ENCODE data around the gene CRYZL1. TPM values are rescaled to one million over a fixed set of nuclear protein-coding genes. Genes with fewer than 3 reads are reported as not detected.
A peak's percentile ranks its signal among the peaks of the same experiment; 100 is the strongest.

The CRYZL1 gene
- total RNA-seq, 1 donor from 2014 or later, result 22.3 TPM

DNA sequence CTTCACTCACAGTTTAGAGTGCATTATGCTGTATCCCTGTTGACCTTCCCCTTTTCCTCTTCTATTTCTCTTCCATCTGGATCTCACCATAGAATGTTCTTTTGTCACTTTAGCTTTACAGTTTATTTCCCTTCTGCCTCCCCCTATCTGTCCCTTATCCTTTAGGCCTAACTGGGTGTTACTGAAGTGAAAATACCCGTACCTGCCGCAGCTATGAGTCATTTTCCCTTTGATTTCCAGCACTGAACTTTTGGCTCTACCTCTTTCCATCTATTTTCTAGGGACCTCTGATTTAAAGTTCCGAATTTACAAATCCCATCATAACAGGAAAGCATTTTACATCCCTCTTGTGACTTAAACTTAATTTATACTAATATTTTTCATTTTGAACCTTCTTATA lies 20.5 kb upstream of the CRYZL1 start:
- no peak for DNase-seq (ENCODE audit: extremely low read depth, low read depth, low spot score)

DNA sequence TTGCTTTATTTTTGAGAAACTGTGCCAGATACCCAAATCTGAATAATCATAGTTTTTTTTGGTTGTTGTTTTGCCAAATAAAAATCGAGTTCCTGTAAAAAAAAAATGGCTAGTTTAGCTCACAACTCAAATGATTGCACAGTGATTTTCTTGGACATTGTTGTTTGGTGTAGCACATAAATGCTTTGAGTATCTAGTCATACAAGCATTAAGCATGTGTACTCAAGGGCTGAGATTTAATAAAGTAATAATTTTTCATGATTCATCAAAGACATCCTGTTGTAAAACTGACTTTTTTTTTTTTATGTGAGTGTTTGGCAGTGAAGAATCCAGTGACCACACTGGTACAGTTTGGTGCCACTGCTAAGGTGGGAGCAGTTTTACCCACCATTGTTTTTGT lies 19.6 kb upstream of the CRYZL1 start:
- no peak for DNase-seq (ENCODE audit: extremely low read depth, low read depth, low spot score)

DNA sequence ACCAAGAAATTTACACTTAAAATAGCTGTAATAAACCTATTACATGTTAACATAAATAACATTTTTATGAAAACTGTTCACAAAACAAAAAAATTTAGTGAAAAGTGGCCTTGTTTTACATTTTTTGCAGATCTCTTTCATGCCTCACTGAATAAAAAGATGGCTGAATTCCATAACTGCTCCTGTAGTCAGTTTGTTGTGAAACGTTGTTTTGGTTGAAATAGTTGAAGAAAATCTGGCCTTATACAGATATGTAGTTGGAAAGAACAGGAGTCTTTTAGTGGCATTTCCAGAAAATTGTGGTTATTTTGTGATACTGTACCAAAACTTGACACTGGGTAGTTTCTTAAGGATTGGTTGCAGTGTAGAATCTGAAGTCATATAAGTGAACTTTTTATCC lies 18.9 kb upstream of the CRYZL1 start:
- DNase-seq (ENCODE audit: extremely low read depth, low read depth, low spot score), result no peak

DNA sequence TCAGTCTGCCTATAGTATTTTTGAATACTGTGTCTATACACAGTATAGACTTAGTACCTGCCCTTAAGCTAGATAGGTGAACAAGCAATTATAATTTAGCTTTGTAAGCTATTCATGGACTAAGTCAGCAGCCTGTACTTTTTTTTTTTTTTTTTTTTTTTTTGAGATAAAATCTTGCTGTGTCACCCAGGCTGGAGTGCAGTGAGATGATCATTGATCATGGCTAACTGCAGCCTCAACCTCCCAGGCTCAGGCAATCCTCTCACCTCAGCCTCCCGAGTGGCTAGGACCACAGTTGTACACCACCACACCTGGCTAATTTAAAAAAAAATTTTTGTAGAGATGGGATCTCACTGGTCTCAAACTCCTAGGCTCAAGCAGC lies 18.0 kb upstream of the CRYZL1 start:
- DNase-seq (ENCODE audit: extremely low read depth, low read depth, low spot score), result no peak

DNA sequence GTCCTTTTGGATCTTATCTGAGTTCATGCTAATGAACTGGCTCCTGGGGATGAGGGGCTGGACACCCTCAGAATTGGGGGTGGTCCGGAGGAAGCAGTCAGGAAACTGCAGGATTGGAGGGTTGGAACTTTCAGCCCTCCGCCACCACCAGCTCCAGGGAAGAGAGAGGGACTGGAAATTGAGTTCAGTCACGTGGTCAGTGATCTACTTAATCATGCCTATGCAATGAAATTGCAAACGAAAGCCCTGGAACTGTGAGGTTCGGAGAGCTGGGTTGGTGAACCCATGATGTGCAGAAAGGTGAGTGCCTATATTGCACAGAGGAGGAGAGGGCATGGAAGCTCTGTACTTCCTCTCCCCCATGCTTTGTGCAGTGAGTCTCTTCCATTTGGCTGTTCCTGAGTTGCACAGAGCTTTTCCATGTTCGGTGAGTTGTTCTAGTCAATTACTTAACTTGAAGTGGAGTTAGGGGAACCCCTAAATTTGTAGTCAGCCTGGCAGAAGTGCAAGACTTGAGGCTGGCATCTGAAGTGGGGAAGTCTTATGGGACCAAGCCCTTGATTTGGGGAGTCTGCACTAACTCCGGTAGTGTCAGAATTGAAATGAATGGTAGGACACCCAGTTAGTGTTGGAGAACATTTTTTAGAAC lies 17.5 kb upstream of the CRYZL1 start:
- no peak for DNase-seq (ENCODE audit: extremely low read depth, low read depth, low spot score)

DNA sequence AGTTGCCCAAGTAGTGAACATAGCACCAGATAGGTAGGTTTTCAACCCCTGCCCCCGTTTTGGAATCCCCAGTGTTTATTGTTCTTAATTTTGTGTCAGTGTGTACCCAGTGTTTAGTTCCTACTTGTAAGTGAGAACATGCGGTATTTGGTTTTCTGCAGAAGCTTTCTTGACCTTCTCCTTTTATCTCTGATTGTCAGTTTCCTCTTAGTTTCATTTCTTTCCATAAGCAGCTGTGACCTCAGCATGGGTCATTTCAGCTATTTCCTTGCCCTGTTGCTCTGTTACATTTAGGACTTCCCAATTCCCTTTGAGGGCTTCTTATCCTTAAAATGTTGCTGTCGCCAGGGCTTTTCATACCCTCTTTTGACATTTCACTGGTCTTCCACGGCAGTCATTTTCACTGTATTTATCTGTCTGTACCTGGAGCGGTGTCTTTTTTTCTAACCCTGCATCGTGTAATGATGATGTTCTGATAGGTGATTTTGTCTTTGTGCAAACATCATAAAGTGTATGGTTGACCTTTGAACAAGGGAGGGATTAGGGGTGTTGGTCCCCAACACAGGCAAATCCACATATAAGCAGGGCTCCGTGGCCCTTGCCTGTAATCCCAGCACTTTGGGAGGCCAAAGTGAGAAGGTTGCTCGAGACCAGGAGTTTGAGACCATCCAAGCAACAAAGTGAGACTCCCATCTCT lies 15.7 kb upstream of the CRYZL1 start:
- no peak for DNase-seq (ENCODE audit: extremely low read depth, low read depth, low spot score)

DNA sequence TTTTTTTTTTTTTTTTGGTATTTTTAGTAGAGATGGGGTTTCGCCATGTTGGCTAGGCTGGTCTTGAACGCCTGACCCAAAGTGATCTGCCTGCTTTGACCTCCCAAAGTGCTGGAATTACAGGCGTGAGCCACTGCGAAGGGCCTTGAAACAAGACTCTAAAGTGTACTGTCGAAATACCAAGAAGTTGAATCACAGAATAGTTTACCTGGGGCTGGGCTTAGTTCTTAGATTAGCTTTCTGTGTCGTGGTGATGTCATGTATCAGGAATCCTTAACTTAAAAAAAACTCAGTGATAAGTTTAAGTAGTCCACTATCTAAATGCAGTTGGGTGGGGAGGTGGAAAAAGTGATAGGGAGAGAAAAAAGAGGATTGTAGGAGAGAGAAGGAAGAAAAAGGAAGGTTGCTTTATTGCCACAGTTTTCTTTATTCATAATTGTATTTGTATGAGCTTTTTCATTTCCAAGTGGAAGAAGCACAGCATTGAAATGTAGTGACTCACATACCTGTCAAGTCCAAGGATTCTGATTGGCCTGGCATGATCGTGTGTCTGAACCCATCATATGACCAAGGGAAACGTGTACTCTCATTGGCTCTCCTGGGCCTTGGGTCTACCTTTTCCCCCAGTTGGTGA lies 14.2 kb upstream of the CRYZL1 start:
- peak; percentile 86 for DNase-seq (ENCODE audit: extremely low read depth, low read depth, low spot score)

DNA sequence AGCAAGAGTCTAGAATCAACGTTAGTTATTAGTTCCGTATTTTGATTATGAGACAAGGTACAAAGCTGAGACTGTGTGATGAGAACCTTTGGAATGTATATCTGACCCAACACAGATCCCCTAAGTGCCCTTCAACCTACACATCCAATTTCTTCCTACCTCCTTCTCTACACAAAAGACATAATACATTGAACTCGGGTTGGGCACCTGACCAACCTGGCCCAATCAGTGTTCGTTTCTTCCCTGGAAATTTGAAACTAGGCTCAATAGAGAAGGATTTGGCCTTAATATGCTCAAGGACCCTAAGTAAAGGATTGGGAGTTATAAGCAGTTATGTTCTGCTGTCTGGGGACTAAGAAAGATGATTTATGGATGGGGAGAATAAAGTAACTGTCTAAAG lies 12.9 kb upstream of the CRYZL1 start:
- DNase-seq (ENCODE audit: extremely low read depth, low read depth, low spot score), result no peak

DNA sequence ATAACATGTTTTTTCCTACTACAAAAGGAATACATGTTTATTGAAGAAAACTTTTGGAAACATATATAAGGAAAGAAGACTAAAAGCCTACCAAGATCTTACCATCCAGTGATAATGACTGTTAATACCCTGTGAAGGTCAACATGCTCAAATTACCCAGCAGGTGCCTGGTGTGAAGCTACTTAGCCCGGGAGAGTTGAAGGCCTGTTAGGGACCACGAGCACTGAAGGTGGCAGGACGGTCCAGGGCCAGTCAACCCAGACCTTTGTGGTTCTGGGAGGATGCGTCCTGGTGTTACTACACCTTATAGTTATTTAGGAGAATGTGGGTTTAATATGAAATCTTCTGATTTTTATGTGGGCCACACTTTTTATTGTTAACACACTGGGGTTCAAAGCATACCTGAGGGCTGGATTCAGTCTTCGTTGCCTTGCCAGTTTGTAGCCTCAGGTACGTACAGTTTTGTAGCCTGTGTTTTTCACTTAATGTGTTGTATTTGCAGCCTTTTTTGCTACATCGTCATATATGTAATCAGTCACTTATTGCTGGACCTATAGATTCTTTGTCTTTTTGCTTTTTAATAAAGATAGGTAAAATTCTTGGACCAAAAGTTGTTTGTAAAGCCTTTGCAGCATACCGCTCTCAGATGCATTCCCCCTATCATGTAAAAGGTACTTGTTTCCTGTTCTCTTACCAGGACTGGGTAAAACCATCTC lies 10.6 kb upstream of the CRYZL1 start:
- no peak for DNase-seq (ENCODE audit: extremely low read depth, low read depth, low spot score)

DNA sequence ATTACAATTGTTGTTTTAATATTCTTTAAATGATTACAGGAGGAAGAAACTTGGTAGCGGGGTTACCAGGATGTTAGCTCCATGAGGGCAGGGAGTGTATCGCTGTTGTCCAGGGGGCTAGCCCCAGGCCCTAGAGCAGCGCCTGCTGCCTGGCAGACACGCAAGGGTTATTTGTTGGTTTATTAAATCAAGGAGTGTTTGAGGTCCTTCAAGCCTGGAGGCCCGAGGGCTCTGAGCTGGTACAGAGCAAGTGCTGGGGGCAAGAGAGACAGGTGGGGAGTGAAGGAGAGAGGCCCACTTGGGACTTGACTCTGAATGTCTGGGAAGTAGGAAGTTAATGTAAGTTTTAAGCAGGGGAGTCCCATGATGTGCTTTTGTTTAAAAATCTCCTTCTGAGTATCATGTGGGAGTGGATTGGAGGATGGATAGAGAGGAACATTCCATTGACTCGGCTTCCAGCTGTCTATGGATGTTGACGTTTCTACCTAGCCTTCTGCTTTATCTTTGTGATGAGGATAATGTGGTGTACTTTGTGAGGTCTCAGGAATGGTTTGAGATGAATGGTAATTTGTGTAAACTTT lies 9.5 kb upstream of the CRYZL1 start:
- DNase-seq (ENCODE audit: extremely low read depth, low read depth, low spot score), result no peak

DNA sequence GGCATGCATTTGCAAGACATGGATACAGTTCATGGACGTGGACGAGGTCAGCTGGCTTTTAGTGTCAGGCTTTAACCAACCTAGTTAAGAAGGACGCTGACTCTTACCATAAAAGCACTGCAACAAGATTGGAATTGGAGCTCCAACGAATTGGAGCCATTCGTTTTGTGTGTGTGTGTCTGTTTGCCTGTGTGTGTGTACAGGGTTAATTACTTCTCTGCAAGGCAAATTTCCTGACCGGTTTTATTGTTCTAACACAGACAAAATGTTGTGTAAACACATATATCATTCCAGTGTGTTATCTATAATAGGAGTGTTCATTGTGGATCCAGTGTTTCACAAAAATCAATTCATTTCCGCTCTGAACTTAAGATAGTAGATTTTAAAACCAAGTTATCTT lies 8.7 kb upstream of the CRYZL1 start:
- no peak for DNase-seq (ENCODE audit: extremely low read depth, low read depth, low spot score)

DNA sequence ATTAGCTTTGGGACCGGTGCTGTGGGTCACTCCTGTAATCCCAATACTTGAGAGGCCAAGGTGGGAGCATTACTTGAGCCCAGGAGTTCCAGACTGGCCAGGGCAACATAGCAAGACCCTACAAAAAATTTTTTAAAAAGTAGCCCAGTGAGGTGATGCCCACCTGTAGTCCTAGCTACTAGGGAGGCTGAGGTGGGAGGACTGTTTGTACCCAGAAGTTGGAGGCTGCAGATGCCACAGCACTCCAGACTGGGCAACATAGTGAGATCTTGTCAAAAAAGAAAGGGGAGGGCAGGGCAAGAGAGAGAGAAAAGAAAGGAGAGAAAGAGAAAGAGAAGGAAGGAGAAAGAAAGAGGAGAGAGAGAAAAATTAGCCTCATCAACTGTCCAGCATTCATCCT lies 7.0 kb upstream of the CRYZL1 start:
- no peak for DNase-seq (ENCODE audit: extremely low read depth, low read depth, low spot score)

DNA sequence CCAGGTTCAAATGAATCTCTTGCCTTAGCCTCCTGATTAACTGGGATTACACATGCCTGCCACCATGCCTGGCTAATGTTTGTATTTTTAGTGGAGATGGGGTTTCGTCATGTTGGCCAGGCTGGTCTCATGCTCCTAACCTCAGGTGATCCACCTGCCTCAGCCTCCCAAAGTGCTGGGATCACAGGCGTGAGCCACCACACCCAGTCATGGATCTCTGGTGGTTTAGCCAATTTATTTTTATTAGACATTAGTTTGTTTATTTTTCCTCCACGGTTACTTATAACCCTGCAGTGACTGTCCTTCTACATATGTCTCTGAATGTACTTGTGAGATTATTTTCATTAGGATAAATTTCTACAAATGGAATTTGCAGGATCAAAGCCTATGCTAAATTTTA lies 6.0 kb upstream of the CRYZL1 start:
- no peak for DNase-seq (ENCODE audit: extremely low read depth, low read depth, low spot score)

DNA sequence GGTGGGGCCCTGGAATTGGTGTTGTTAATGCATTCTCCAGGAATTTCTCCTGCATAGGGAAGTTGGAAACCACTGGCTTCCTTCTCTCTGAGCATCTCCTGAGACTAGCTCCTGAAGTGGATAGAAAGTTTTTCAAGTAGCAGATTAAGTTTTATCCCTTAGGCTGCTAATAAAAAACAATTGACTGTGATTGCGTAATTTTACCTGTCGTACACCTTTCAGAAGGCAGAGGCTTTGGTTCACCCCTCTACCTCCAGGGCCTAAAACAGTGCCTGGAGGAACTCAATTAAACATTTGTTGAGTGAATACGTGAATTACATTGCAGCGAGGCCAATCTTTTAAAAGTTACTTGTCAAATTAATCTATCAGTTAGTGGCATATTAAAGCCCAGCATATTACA lies 4.2 kb upstream of the CRYZL1 start:
- DNase-seq (ENCODE audit: extremely low read depth, low read depth, low spot score), result no peak

DNA sequence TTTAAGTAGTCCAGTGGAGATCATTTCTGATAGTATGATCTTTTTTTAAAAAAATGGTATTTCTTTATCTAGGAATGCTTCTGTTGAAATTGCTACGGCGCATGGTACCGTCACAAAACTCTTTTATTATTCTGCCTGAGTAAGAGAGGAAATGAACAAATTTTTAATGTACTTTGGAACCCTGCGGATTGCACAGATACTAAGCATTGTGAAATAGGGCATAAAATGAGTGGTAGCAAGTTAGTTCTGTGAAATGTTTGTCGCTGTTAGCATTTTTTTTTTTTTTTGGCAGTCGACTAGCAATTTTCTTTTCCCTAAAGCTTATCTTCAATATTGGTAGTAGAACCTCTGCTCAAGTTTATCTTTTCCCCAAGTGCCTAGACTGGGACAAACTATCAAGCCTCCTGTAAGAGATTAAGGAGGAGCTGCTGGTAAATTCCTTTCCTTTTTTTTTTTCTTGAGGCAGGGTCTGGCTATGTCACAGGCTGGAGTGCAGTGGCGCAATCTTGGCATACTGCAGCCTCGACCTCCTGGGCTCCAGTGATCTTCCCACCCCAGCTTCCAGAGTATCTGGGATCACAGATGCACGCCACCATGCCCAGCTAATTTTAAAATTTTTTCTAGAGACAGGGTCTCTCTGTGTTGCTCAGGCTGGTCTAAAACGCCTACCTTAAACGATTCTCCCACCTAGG lies 3.0 kb upstream of the CRYZL1 start:
- DNase-seq (ENCODE audit: extremely low read depth, low read depth, low spot score), result no peak

DNA sequence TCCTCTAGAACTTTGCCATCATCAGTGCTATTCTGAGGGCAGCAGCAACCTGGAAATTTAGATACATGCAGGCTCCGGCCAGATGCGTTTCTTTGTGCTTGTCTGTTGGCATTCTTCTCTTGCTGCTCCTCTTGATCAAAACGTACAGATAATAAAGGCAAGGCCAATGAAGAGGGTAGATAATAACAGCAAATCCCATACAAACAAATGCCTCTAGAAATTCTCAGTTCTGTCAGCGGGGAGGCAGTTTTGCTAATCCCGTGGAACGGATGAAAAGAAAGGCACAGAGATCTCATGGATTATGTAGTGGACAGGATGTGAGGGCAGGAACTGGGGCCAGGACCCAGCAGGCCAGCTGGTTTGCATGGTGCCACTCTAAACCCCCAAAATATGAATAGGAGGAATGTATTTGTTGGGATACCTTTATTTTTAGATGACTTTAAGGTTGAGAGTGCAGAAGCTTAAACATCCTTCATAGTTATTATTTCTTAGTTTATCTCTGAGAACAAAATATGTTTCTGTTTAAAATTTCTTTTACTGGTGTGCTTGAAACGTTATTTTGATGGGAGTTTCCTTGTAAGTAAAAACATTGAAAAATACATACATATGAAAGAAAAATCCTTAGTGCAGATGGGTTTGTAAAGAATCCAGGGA lies 2.2 kb upstream of the CRYZL1 start:
- no peak for DNase-seq (ENCODE audit: extremely low read depth, low read depth, low spot score)

DNA sequence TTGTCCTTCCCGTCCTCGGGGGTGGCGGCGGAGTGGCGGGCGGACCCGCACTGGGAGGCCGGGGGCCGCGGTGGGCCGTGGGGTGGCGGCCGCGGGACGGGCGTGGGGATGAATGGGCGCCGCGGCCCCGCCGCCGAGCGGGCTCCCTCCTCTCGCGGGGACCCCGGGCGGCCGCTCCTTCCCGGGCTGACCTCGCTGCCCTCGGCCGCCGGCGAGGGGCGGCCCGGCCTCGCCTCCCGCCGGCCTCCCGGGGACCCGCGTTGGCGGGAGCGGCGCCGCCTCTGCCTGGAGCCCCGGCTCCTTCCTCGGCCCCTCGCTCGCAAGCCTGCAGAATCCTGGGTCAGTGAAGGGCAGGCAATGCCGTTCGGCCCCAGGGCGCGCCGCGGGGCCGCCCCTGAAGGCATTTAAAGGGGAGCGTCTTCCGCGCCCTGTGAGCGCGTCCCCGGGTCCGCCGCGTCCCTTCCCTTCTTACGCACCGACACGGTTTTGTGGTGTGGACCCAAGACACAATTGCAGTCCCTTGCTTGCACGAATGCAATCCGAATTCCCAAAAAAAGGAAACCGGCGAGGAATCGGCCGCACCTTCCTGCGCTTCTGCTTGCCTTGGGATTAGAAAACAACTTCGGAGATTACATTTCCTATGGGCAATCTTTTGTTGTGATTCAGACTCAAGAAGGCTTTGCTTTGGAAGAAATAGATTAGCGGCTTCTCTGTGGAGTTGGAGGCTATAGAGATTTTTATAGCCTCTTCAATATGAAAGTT lies 1.5 kb upstream of the CRYZL1 start:
- DNase-seq (ENCODE audit: extremely low read depth, low read depth, low spot score), result no peak

DNA sequence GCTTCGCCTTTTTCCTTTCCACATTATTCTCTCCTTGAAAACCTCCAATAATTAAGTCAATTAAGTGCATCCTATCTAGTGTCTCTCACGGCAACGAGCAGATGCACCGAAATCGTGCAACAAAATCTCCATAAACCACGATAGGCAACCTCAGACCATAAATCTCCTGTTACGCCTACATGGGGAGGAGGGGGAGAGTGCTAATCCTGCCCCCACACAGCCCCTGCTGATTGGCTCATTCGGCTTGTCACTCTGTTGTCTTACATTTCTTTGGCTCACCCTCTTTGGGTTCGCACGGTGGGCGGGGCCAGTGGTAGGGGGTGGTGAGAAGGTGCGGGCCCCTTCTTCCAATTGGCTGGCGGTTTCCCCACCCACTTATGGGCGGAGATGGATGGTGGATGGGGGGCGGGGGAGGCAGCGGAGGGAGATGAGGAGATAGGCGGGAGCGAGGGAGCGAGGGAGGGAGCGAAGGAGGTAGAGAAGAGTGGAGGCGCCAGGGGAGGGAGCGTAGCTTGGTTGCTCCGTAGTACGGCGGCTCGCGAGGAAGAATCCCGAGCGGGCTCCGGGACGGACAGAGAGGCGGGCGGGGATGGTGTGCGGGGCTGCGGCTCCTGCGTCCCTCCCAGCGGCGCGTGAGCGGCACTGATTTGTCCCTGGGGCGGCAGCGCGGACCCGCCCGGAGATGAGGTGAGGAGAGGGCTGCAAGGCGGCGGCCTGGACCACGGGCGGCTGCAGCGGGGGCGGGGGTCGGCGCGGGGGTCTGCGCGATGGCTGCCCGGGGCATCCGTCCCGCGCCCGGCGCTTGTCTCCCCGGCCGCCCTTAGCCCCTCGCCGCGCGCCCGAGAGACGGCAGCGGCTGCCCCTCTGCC lies 720 bp upstream of the CRYZL1 start, which contains the start of gene ITSN1:
TSS of gene ITSN1 (plus strand) at position 475 of the 869 bp plus-strand sequence. CDS start 76,328 bp downstream, outside the sequence.
- peak; percentile 97 for DNase-seq (ENCODE audit: extremely low read depth, low read depth, low spot score)
